ENCODE data around the gene CHST3. TPM values are rescaled to one million over a fixed set of nuclear protein-coding genes. Genes with fewer than 3 reads are reported as not detected.

The CHST3 gene
- total RNA-seq, 2 donors from 2014 or later = 12.9 to 40.8 TPM

GRCh38 chr10:72015841-72016240 lies 51.6 kb downstream of the CHST3 start:
- Mint-ChIP-seq H3K36me3 (ENCODE audit: low read depth) (no peaks in the 10 kb centered on the region), H3K4me1 (peaks cover 17% of the 10 kb centered on the region), H3K9me3 (no peaks in the 10 kb centered on the region), H3K27ac (peak overlapping the region; percentile 52), H3K27me3 (ENCODE audit: insufficient read depth) (peaks cover 2% of the 10 kb centered on the region), H3K4me3 (no peak overlapping the region)
- Histone ChIP-seq H3K4me3 (ENCODE audit: low read length) (no peak overlapping the region), H3K36me3 (ENCODE audit: control insufficient read depth, insufficient read depth, low read length) (no peaks in the 10 kb centered on the region), H3K4me1 (ENCODE audit: control insufficient read depth, insufficient read depth, low read length) (peaks cover 10% of the 10 kb centered on the region), H3K27me3 (ENCODE audit: control insufficient read depth, insufficient read depth, low read length, poor library complexity, severe bottlenecking) (no peaks in the 10 kb centered on the region), H3K9ac (ENCODE audit: extremely low read depth, low read length, poor library complexity, severe bottlenecking) (no peak overlapping the region), H3K9me3 (ENCODE audit: control insufficient read depth, low read length) (no peaks in the 10 kb centered on the region), H3K27ac (ENCODE audit: low read depth, low read length) (no peak overlapping the region)
- 78 to 80% methylated on average over 8 of the region's 8 CpGs for WGBS, 2 experiments (ENCODE audit: insufficient coverage in 1 of 2, insufficient read length in 1 of 2)
- no peak for TF ChIP-seq CTCF (conservative IDR thresholded peaks at IDR 0.05)
- DNase-seq = no peak

- Histone ChIP-seq H3K9ac (ENCODE audit: extremely low read depth, low read length, poor library complexity, severe bottlenecking) (no peak overlapping the region), H3K9me3 (ENCODE audit: control insufficient read depth, low read length) (no peaks in the 10 kb centered on the region), H3K27ac (ENCODE audit: low read depth, low read length) (no peak overlapping the region), H3K27me3 (ENCODE audit: control insufficient read depth, insufficient read depth, low read length, poor library complexity, severe bottlenecking) (no peaks in the 10 kb centered on the region), H3K36me3 (ENCODE audit: control insufficient read depth, insufficient read depth, low read length) (no peaks in the 10 kb centered on the region), H3K4me3 (ENCODE audit: low read length) (no peak overlapping the region), H3K4me1 (ENCODE audit: control insufficient read depth, insufficient read depth, low read length) (peaks cover 10% of the 10 kb centered on the region)
- Mint-ChIP-seq H3K4me3 (no peak overlapping the region), H3K27ac (peak overlapping the region; percentile 44), H3K36me3 (ENCODE audit: low read depth) (no peaks in the 10 kb centered on the region), H3K9me3 (no peaks in the 10 kb centered on the region), H3K4me1 (peaks cover 17% of the 10 kb centered on the region), H3K27me3 (ENCODE audit: insufficient read depth) (peaks cover 2% of the 10 kb centered on the region)
- DNase-seq = no peak
- WGBS, 2 experiments (ENCODE audit: insufficient coverage in 1 of 2, insufficient read length in 1 of 2) = 86 to 94% methylated on average over 11 to 13 of the region's 13 CpGs
- TF ChIP-seq CTCF (conservative IDR thresholded peaks at IDR 0.05) = no peak
Observed at GRCh38 chr10:72016608-72017300, 52.6 kb downstream of the CHST3 start.

GRCh38 chr10:72019085-72019876 lies 55.1 kb downstream of the CHST3 start:
- Mint-ChIP-seq H3K4me3 (no peak overlapping the region), H3K27ac (no peak overlapping the region), H3K9me3 (no peaks in the 10 kb centered on the region), H3K36me3 (ENCODE audit: low read depth) (no peaks in the 10 kb centered on the region), H3K4me1 (peaks cover 15% of the 10 kb centered on the region), H3K27me3 (ENCODE audit: insufficient read depth) (peaks cover 2% of the 10 kb centered on the region)
- Histone ChIP-seq H3K4me3 (ENCODE audit: low read length) (no peak overlapping the region), H3K9ac (ENCODE audit: extremely low read depth, low read length, poor library complexity, severe bottlenecking) (no peak overlapping the region), H3K9me3 (ENCODE audit: control insufficient read depth, low read length) (no peaks in the 10 kb centered on the region), H3K4me1 (ENCODE audit: control insufficient read depth, insufficient read depth, low read length) (peaks cover 10% of the 10 kb centered on the region), H3K36me3 (ENCODE audit: control insufficient read depth, insufficient read depth, low read length) (no peaks in the 10 kb centered on the region), H3K27me3 (ENCODE audit: control insufficient read depth, insufficient read depth, low read length, poor library complexity, severe bottlenecking) (no peaks in the 10 kb centered on the region), H3K27ac (ENCODE audit: low read depth, low read length) (no peak overlapping the region)
- 92 to 93% methylated on average over 8 to 11 of the region's 11 CpGs for WGBS, 2 experiments (ENCODE audit: insufficient coverage in 1 of 2, insufficient read length in 1 of 2)
- no peak for TF ChIP-seq CTCF (conservative IDR thresholded peaks at IDR 0.05)
- no peak for DNase-seq
